ENCODE measurements around the gene GNAS. TPM values are rescaled to one million over a fixed set of nuclear protein-coding genes. Genes with fewer than 3 reads are reported as not detected.

The GNAS gene
- total RNA-seq, 1 experiment from 2014 or later: 603 TPM

DNA sequence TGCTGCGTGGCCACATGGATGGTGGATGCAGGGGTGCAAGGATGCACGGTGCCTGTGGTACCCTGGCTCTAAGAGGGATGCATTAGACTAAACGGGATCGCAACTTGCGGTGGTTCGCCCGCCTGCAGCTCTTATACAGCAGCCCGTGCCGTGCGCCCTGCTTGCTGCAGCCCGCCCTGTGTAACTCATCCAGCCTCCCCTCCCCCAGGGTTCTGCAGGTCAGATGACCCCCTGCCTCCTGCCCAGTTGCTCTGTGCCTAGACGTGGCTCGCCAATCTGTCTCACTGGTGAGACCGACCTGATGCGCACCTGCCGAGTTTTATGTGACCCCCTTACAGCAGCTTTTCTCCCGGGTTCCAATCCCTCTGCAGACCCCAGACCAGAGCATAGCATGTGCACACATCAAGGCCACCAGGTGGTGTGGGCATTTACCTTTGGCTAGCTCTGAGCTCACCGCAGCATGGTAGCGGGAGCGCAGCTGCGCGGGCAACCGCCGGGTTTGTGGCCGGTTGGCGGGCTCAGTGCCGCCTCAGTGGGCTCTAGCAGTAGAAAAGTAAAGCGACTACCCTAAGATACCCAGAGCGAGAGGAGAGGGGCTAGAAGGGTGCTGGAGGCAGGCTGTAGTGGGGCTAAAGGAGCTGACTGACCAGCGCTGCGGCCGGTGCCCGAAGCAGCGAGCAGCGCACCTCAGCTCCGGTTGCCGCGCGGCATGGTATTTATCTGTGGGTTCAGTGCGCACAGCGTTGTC is 1.1 kb upstream of the GNAS start:
- in situ Hi-C loops (cut with HindIII; ENCODE audit: low sequenced_read_pairs): loop anchor here (25.0 kb wide), 1 partner anchor 611 kb away; no protein-coding TSS in a partner anchor
- DNase-seq (ENCODE audit: low spot score): no peak

DNA sequence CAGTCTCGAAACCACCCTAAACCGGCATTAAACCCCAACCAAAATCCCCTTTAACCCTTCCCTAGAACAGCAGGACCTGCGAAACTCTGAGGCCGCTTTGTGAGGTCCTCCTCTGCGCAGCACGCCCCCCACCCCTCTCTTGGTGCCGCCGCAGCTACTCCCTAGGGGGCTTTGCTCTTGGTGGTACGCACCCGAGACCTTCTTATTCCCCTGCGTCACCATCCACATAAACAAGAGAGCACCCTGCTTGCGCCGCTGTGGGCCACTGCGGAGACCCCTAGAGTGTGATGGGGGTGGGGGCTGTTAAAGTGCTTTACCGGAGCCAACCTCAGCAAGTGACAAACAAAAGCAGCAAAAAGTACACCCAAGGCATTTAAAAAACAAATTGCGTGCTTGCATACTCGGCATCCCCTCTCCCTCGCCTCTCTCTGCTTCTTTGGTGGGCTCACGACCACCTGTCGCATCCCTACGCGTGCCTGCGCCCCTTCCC is 502 bp upstream of the GNAS start:
- in situ Hi-C loops (cut with HindIII; ENCODE audit: low sequenced_read_pairs): loop anchor here (25.0 kb wide), 1 partner anchor 610 kb away; no protein-coding TSS in a partner anchor
- DNase-seq (ENCODE audit: low spot score): no peak

DNA sequence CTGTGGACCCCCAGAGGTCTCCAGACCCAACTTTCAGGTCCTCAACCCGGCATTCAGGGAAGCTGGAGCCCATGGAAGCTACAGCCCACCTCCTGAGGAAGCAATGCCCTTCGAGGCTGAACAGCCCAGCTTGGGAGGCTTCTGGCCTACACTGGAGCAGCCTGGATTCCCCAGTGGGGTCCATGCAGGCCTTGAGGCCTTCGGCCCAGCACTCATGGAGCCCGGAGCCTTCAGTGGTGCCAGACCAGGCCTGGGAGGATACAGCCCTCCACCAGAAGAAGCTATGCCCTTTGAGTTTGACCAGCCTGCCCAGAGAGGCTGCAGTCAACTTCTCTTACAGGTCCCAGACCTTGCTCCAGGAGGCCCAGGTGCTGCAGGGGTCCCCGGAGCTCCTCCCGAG is 950 bp downstream of the GNAS start:
- no peak for DNase-seq (ENCODE audit: low spot score)
- in situ Hi-C loops (cut with HindIII; ENCODE audit: low sequenced_read_pairs): loop anchor here (25.0 kb wide), 1 partner anchor 609 kb away; no protein-coding TSS in a partner anchor

DNA sequence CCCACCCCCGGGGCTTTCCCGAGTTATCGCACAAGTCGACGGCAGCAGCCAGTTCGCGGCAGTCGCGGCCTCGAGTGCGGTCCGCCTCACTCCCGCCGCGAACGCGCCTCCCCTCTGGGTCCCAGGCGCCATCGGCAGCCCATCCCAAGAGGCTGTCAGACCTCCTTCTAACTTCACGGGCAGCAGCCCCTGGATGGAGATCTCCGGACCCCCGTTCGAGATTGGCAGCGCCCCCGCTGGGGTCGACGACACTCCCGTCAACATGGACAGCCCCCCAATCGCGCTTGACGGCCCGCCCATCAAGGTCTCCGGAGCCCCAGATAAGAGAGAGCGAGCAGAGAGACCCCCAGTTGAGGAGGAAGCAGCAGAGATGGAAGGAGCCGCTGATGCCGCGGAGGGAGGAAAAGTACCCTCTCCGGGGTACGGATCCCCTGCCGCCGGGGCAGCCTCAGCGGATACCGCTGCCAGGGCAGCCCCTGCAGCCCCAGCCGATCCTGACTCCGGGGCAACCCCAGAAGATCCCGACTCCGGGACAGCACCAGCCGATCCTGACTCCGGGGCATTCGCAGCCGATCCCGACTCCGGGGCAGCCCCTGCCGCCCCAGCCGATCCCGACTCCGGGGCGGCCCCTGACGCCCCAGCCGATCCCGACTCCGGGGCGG is 1.6 kb downstream of the GNAS start:
- DNase-seq (ENCODE audit: low spot score): no peak
- in situ Hi-C loops (cut with HindIII; ENCODE audit: low sequenced_read_pairs): loop anchor here (25.0 kb wide), 1 partner anchor 608 kb away; no protein-coding TSS in a partner anchor

DNA sequence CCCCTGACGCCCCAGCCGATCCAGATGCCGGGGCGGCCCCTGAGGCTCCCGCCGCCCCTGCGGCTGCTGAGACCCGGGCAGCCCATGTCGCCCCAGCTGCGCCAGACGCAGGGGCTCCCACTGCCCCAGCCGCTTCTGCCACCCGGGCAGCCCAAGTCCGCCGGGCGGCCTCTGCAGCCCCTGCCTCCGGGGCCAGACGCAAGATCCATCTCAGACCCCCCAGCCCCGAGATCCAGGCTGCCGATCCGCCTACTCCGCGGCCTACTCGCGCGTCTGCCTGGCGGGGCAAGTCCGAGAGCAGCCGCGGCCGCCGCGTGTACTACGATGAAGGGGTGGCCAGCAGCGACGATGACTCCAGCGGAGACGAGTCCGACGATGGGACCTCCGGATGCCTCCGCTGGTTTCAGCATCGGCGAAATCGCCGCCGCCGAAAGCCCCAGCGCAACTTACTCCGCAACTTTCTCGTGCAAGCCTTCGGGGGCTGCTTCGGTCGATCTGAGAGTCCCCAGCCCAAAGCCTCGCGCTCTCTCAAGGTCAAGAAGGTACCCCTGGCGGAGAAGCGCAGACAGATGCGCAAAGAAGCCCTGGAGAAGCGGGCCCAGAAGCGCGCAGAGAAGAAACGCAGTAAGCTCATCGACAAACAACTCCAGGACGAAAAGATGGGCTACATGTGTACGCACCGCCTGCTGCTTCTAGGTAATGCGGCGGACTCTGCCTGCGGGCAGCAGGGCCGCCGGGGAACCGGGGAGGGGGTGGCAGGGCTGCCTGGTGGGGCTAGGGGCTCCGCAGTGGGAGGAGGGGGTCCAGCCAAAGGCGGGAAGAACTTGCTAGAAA is 2.3 kb downstream of the GNAS start:
- DNase-seq (ENCODE audit: low spot score): no peak
- in situ Hi-C loops (cut with HindIII; ENCODE audit: low sequenced_read_pairs): loop anchor here (25.0 kb wide), 1 partner anchor 607 kb away; no protein-coding TSS in a partner anchor

DNA sequence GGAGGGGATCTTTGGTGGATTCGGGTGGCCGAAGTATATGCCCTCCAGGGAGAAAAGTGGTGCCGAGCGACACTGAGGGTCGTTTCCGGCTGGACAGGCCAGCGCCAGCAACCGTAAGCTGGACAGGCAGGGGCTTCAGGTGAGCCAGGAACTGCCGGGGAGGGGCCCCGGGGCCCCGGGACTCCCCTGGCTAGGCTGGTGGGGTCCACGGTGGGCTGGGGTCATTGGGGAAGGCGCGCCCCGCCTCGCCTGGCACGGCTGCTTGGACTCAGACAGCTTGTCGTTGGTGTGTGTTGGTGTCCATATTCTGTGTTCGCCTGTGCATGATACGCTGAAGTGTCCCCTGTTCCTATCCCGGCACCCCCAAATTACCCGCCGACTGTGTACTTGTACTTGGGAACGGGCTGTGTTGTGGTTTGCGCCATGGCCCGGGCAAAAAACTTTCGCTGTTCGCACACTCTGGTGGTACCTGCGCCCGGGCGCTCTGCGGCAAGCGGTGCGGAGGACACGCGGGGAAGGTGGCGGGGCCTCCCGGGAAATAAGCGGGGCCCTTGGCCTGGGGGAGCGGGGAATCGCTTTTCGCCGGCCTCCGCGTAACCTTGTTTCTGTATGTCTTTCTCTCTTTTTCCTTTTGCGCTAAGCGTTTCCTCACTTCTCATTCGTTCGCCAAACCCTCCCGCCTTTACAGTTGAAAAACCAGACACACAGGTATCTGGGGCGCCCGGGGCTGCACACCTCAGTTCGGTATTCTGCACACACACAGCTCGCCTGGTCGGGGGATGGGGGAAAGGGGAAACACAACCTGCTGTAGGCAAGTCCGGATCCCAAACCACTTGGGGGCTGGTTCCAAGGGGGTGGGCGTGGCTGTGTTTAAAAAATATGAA is 3.2 kb downstream of the GNAS start:
- in situ Hi-C loops (cut with HindIII; ENCODE audit: low sequenced_read_pairs): loop anchor here (25.0 kb wide), 1 partner anchor 607 kb away; no protein-coding TSS in a partner anchor
- no peak for DNase-seq (ENCODE audit: low spot score)

DNA sequence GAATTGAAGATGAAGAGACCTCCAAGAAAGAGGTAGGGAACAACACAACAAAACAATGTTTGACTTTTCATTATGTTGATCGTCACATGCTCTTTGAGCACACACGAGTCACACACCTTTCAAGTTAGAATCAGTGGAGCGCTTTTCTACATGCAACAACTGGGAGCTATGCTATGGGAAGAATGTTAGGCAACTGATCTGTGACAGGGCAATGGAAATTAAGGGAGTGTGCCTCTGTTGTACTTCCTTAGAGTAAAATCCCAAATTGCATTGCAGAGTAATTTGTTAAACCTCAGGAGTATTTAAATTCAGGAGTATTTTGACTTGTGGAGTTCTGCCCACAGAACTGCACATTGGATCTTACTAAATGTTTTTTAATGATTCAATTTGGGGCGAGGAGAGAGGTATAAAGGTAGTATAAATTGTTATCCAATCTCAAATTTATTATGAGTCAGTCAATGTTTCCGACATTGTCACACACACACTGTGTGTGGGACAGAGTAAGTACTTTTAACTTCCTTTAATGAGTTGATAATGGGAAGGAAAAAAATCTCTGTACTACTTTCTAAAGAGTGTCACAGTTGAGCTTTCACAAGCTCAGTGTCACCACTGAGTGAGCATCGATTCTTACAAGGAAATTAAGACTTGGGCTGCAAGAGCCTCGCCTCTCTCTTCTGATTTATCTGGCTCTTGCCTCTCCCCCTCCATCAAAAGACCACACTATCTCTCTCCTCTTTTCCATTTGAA is 10.7 kb downstream of the GNAS start:
- DNase-seq (ENCODE audit: low spot score): no peak
- in situ Hi-C loops (cut with HindIII; ENCODE audit: low sequenced_read_pairs): loop anchor here (25.0 kb wide), 1 partner anchor 599 kb away; no protein-coding TSS in a partner anchor

DNA sequence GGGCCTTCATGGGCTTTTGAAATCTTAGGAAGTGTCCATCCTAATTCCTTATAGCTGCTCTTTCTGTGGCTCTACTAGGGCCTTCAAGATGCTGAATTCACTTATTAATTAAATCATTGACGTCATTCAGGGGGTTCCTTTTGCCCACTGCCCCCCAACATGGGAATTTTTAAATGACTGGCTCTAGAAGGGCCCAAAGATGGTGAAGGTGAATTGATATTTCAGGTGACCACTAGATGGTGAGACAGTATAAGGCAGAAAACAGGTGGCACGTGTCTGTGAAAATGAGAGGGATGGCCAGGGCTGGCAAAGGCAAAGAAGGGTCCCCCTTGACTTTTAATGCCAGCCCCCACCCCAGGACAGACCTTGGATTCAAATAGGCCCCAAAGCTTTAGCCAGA is 11.8 kb downstream of the GNAS start:
- DNase-seq (ENCODE audit: low spot score): no peak
- in situ Hi-C loops (cut with HindIII; ENCODE audit: low sequenced_read_pairs): loop anchor here (25.0 kb wide), 1 partner anchor 598 kb away; no protein-coding TSS in a partner anchor

DNA sequence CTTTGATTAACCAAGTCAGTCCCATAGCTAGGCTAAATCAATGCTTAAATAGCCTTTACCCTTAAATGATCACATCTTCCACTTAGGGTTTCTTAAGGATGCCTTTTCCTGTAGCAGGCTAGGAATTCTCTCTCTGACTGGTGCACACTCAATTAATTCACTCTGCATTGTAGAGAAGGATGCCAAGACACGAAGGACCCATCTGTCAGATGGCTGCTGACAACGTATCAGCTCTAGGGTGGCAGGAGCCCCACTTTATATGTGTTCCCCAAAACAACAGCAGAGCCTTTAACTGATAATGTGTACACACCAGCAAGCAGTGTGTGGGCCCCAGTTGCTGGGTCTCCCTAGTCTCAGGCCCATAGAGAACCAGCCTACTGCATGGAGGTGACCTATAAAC is 13.3 kb downstream of the GNAS start:
- no peak for DNase-seq (ENCODE audit: low spot score)
- in situ Hi-C loops (cut with HindIII; ENCODE audit: low sequenced_read_pairs): loop anchor here (25.0 kb wide), 1 partner anchor 596 kb away; no protein-coding TSS in a partner anchor

DNA sequence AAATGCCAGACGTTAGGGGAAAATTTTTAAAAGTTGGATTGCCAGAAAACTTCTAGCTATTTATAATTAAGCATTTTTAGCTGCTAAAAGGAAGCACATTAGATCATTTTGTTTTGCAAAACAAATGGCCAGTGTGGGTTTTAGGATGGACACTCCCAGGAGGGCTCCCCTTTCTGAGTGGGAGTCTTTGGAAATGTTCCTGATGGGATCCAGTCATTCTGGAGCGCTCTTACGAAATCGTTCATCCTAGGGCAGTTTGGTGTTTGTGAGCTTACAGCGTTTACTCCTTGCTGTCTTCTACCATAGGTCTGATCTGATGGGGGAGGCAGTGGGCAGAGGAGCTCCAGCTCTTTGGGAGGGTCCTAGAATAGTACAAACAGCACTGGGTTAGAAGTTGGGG is 14.7 kb downstream of the GNAS start:
- DNase-seq (ENCODE audit: low spot score): no peak
- in situ Hi-C loops (cut with HindIII; ENCODE audit: low sequenced_read_pairs): loop anchor here (25.0 kb wide), 1 partner anchor 595 kb away; no protein-coding TSS in a partner anchor

DNA sequence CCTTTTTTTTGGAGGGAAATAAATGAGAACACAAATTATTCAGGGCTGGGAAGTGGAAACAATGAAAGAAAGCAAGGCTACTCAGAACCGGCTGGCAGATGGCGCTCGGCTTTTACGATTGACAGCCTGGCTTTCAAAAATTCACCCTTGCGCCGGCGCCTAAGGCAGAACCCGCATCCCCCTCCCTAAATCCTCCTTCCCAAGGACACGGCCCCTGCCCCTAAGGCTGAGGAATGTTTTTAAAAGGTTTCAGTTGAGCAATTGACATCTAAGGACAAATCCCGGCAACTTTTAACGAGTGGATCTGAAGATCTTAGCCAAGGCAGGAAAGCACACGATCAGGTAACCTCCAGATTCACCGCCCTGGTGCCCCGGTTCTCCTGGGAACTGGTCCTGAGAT is 16.3 kb downstream of the GNAS start:
- in situ Hi-C loops (cut with HindIII; ENCODE audit: low sequenced_read_pairs): loop anchor here (25.0 kb wide), 1 partner anchor 594 kb away; no protein-coding TSS in a partner anchor
- peak; percentile 53 for DNase-seq (ENCODE audit: low spot score)

DNA sequence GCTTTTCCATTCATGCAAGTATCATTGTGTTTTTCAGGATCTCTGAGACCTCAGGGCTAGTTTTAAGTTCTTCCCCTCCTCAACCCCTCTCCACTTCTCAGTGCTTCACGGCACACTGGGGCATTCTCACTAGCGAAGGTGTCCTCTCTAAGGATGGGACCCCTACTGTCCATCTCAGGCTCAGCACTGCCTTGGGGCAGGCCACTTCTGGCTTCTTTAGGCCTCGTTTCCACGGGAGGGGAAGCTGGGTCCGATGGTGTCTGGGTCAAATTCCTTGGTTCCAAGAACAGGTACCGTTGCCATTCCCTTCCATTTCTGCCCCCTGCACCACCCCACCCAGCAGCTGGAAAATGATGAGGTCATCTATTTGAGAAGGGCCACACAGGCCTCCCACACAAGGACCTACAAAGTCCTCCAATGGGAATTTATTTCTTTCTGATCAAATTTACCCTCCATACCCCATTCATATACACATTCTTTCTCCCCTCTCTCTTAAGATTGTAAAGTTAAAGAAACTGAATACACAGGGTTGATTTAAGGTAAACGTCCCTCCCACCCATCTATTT is 17.2 kb downstream of the GNAS start:
- no peak for DNase-seq (ENCODE audit: low spot score)
- in situ Hi-C loops (cut with HindIII; ENCODE audit: low sequenced_read_pairs): loop anchor here (25.0 kb wide), 1 partner anchor 593 kb away; no protein-coding TSS in a partner anchor

DNA sequence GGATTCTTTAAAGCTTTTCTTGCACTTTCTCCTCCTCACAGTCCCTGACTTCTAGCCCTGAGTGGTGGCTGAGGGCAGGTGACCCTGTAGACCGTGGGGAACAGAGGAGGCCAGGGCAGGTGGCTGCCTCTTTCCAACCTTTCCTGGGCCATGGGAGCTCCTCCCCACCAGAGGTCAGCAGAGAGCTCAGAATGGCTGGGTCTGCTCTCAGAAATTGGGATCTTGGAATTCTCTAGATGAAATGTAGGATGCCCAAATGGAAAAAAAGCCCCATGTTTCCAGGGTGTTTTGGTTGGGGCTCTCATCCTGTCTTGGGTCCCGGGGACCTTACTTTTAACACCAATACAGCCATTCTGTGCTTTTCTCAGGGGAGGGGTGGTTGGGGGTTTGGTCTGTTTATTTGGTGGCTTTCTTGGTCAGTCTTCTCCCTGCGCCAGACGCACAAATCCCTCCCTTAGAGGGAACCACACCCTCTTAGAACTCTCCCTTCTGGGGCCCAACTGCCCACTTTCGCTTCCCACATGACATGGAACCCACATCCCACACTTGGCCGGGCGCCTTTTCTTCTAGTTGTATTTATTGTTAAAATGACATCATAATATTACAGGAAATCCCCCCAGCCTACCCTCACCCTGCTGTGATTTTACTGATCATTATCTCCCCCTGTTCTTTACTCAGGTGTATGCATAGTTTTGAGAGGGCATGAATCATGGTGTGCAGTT is 17.9 kb downstream of the GNAS start:
- DNase-seq (ENCODE audit: low spot score): peak; percentile 86
- in situ Hi-C loops (cut with HindIII; ENCODE audit: low sequenced_read_pairs): loop anchor here (25.0 kb wide), 1 partner anchor 592 kb away; no protein-coding TSS in a partner anchor

DNA sequence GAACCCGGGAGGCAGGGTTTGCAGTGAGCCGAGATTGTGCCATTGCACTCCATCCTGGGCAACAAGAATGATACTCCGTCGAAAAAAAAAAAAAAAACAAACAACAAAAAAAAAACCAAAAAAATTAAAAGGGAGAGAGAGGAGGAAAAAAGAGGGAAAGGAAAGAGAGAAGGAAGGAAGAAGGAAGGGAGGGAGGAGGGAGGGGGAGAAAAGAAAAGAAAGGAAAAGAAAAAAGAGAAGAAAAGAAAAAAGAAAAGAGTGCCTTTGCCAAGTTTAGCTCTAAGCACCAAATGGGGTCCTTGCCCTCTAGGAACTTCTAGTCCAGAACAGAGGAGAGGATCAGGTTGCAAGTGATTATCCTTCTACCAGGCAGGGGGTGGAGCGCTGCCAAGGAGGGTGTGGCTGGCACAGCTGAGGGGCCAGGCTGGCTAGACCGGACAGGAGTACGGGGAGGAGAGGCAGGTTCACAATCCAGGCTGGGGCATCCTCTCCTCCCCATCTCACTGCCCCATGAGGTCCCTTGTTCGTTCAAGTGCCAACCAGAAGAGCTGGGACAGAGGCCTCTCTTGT is 19.1 kb downstream of the GNAS start:
- no peak for DNase-seq (ENCODE audit: low spot score)
- in situ Hi-C loops (cut with HindIII; ENCODE audit: low sequenced_read_pairs): loop anchor here (25.0 kb wide), 1 partner anchor 591 kb away; no protein-coding TSS in a partner anchor

DNA sequence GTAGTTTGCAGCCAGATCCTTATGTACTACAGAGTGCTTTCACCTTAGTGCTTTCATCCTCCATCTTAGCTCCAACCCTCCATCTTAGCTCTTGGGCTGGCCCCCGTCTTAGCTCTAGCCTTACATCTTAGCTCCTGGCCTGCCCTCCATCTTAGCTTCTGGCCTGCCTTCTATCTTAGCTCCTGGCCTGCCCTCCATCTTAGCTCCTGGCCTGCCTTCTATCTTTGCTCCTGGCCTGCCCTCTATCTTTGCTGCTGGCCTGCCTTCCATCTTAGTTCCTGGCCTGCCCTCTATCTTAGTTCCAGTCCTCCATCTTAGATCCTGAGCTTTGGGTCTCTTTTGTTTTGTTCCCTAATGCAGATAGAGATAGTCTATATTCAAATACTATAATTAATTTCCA is 22.0 kb downstream of the GNAS start:
- in situ Hi-C loops (cut with HindIII; ENCODE audit: low sequenced_read_pairs): loop anchor here (25.0 kb wide), 1 partner anchor 588 kb away; no protein-coding TSS in a partner anchor
- no peak for DNase-seq (ENCODE audit: low spot score)

DNA sequence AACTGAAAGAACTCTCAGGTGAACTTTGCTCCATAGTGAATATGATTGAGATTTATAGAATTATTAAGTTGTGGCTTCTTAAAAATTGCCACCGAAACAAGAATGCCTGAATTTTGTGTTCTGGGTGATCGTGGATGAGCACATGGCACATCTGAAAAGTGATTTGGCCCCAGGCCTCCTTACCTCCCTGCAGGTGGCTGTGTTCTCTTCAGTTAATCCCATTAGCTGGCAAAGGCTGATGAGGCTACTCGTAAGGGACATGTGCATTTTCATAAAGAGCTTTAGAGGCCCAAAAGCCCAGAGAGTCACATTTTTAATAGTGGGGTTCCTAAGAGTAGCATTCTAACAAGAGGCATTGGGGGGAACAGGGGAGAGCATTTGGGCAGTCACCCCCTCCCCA is 22.6 kb downstream of the GNAS start:
- DNase-seq (ENCODE audit: low spot score): peak; percentile 80
- in situ Hi-C loops (cut with HindIII; ENCODE audit: low sequenced_read_pairs): no loop called here
